HG02852 (cell line): ENCODE results near the gene FOSL2.

Source experiments
- ATAC-seq: cut with Tn5 transposase; IDR thresholded peaks from one replicate; pipeline ENCODE4 v1.9.1; 2021; ENCODE audit warnings: mild to moderate bottlenecking, moderate library complexity; ENCODE audit not compliant: unreplicated experiment

FOSL2 gene

GRCh38 chr2:28356095-28356911 is 36.4 kb upstream of the FOSL2 start:
- no peak for ATAC-seq

- ATAC-seq = no peak
Observed at GRCh38 chr2:28357055-28357454, 35.6 kb upstream of the FOSL2 start.

DNA sequence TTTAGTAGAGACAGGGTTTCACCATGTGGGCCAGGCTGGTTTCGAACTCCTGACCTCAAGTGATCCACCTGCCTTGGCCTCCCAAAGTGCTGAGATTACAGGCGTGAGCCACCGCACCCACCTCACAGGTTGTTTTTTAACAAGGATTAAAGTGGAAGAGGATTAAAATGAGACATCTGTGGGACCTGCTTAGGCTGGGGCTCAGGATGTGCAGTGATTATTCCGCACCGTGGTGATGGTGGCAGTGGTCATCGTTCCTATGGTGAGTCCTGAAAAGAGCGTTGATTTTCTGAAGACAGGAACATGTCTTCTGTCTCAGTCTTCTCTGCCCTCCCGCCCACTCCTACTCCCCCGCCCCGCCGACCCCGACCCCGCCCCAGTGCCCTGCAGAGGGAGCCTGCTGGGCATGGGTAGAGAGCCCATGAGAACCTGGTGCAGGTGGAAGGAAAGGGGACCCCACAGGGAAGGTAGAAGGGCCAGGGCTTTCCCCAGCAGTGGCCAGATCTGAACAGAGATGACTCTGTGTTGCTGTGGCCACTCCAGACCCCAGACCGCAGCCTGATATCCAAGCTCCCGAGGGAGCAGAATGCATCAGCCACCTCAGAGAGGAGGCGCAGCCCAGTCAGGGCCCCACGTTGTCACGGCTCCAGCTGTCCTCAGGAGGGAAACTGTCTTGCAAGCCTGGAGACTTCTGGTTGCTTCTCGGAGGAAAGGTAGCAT is 34.5 kb upstream of the FOSL2 start:
- ATAC-seq = no peak

GRCh38 chr2:28358668-28359201 is 33.9 kb upstream of the FOSL2 start:
- ATAC-seq = no peak

GRCh38 chr2:28359222-28360057 is 33.2 kb upstream of the FOSL2 start:
- peak; percentile 74 for ATAC-seq

- ATAC-seq = no peak
Observed at GRCh38 chr2:28360058-28360717, 32.5 kb upstream of the FOSL2 start.

- ATAC-seq = no peak
Observed at GRCh38 chr2:28360718-28361293, 31.9 kb upstream of the FOSL2 start.

GRCh38 chr2:28361991-28362710 is 30.5 kb upstream of the FOSL2 start:
- no peak for ATAC-seq

DNA sequence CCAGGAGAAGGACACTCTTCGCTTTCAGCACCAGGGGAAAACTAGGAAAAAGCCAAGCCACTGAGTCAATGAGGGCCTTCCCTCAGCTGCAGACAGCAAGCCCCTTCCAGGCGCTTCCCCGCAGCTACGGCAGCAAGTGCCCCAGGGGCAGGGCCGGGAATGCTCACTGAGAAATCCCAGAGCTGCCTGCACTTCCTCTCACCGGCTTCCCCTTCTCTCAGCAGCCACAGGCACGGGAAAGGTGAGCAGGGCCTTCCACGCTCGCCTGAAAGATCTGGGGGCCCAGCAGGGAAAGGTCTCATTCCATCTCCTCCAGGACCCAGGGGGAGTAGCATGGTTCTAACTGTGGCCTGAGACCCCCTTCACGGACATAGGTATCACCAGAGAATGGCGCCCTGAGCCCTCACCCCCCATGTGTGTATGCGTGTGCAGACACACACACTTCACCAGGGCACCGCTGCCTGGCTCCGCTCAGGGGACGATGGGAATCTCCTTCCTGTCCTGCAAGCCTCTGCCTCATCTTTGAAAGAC is 29.6 kb upstream of the FOSL2 start:
- ATAC-seq = no peak

DNA sequence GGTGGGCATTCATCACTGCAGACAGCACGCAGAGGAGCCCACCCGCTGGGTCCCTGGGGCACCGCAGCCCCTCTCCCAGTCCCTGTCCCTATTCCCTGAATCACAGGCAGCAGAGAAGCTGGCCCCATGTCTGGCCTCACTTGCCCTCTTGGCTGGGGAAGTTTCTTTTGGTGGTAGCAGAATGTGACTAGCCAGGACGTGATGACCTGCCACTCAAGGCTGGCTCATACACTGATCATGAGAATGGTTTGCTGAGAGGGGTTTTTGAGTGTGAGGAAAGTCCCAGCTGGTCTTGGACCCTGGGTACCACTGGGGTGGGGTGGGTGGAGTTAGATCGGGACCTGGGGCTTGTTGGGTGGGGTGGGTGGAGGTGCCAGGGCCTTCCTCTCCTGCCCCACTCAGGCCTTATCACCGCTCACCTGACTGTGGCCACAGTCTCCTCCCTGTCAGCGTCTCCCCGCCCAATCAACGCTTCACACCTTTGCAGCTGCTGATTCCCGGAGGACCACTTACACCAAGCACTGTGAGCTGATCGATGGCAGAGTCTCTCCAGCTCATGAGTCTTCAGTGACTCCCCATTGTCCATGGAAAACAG is 28.9 kb upstream of the FOSL2 start:
- no peak for ATAC-seq

GRCh38 chr2:28364610-28365009 is 28.0 kb upstream of the FOSL2 start:
- ATAC-seq = no peak

- no peak for ATAC-seq
Observed at GRCh38 chr2:28365158-28365557, 27.5 kb upstream of the FOSL2 start.

GRCh38 chr2:28366149-28366495 is 26.5 kb upstream of the FOSL2 start:
- ATAC-seq = no peak

DNA sequence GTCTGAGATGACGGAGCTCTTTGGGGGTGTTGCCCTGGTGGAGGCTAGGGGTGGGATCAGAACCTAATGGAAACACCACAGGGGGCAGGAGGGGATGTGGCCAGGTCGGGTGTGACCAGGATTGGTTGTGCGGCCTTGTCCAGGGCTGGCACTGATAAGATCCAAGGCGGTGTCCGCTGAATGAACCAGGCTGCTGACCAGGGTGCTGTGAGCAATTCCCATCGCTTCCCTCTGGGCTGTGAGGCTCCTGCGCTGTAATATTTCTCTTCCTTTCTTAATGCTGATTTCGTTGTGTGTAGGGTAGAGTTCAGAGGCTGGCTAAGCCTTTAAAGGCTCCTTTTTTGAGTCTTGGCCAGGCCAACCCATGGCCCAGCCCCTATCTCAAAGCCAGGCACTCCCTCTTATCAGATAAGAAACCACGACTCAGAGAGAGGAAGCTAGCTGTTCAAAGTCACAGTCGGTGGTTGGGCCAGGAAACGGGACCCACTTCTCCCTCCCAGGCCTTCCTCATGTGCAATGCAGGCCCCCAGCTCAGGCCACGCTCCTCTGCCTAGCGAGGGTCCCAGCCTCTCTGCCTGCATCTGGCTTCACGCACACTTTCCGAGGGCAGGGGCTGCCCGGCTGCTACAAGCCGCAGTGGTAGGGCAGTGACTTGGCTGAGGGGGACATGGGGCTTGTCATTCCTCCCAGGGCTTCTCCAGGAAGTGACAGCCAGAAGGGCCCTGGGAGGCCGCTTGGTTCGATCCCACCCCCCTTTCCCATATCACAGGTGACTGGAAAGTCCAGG is 26.0 kb upstream of the FOSL2 start:
- no peak for ATAC-seq

GRCh38 chr2:28367667-28368356 is 24.8 kb upstream of the FOSL2 start:
- ATAC-seq = no peak

- no peak for ATAC-seq
Observed at GRCh38 chr2:28368357-28368798, 24.3 kb upstream of the FOSL2 start.

DNA sequence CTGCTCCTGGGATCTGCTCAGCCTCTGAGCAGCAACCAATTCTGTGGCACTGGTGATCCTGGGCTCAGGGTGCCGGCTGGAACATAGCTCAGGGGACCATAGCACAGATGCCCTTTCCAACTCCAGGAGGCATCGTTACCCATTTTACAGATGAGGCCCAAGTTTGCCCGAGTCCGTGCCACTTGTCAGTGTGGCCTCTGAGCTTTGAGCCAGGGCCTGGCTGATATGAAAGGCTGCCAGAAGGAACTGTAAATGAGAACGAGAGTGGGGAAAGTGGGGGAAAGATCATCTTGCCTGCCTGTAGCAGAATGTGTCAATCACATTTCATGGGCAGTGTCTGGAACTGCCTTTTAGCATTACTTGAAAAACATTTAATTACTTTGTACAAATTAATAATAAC is 23.3 kb upstream of the FOSL2 start:
- ATAC-seq = no peak

DNA sequence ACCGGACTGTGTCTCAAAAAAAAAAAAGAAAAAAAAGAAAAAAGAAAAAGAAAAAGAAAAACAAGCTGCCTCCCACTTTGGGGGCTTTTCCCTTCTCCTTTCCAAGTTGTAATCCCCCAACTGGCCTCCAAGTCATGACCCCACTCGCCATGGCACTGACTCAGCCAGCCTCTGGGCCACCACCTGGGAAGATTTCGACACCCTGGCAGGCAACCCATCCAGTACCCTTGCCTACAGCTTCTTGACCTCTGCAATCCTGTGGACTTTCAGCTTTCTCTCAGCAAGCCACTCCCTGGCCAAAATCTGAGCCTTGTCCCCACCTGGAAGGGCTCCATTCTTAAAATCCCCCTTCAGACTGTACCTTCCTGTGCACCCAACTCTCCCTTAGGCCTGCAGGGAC is 22.3 kb upstream of the FOSL2 start:
- no peak for ATAC-seq
